Transverse colon (tissue), 3 donors: Measurements from ENCODE around the gene RPS6KA3.

Experiments used
- CTCF ChIP-seq, 5 experiments: fragments of 200-600 bp in 3 of 5; fragments of 450-650 bp in 2 of 5; sonication (generic) in 3 of 5; IDR thresholded peaks; 1 replicate in 2 of 5; 2 replicates in 3 of 5; pipeline ENCODE4 v1.5.1; 2016 to 2017; ENCODE audit warnings: antibody characterized with exemption in 5 of 5, inconsistent platforms in 3 of 5, mild to moderate bottlenecking in 2 of 5, moderate library complexity in 1 of 5
- EP300 ChIP-seq: sonication (generic); formaldehyde crosslinking; IDR thresholded peaks from one replicate; pipeline ENCODE4 v1.6.1; 2017; ENCODE audit warnings: antibody characterized with exemption, low read depth

DNA sequence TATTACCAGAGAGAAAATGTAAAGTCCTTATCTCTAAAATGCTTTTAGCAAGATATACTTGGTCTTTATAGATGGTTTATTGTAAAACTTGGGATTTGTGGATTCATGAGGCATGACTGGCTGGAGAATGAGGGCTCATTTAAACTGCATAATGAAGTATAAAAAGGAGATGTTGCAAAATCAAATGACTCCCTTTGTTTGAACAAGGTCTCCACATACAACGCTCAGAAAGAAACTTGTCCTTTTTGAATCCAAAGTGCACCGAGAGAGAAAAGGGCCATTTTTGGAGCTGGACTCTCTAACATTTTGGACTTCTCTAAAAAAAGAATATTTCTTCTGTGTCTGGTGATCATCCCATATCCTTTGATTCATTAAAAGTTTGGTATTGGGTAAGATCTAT lies 117.4 kb downstream of the RPS6KA3 start:
- no peak for TF ChIP-seq EP300
- TF ChIP-seq CTCF (IDR thresholded peaks at IDR 0.05) = no peak
